ENCODE results near the gene PDIA3.
"Not testable (repeated sequence)": the region's sequence is repeated elsewhere in the genome, so short reads cannot be mapped to it uniquely, and the experiment has no call there.

The PDIA3 gene

DNA sequence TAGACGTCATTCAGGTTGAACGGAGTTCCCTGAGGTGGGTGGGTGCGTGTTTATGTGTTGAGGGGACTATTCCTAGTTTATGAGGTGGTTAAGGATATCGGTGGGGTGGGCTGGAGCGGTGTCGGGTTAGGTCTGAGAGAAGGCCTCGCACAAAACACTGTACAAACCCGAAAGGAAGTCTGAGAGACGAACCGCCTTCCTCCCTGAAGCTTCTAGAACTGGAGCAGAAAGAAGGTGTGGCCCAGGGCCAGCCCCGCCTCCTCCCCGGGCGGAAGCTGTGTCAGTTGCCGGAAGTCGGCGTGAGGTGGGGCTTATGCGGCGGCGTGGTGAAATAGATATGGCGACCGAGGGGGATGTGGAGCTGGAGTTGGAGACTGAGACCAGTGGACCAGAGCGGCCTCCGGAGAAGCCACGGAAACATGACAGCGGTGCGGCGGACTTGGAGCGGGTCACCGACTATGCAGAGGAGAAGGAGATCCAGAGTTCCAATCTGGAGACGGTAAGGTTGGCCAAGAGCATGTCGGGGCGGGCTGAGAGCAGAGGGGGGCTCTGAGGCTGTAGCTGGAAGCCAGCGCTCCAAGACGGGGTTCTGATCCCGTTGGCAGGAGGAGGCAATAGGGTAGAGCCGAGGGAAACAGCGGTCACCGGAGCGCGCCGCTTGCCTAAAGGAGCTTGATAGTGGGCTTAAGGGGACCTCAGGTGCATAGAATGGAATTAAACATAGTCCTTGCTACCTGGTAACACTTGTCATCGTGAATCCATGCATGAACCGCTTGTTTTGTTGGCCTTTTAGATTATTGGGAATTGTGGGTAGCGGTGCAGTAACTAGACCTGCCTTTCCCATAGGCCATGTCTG is 54.3 kb downstream of the PDIA3 start, which contains the start of gene HYPK:
Gene HYPK (plus strand): TSS at position 314 of the 856 bp plus-strand sequence. CDS start 24 bp downstream, at position 338.
- Histone ChIP-seq H3K4me3 (ENCODE audit: insufficient read length, low read depth) (peak within 1 kb of the TSS; percentile 89), H3K4me1 (ENCODE audit: insufficient read depth, insufficient read length) (peaks cover 3% of the 10 kb centered on the region), H3K27me3 (ENCODE audit: insufficient read depth, insufficient read length) (no peaks in the 10 kb centered on the region), H3K9ac (ENCODE audit: insufficient read length, low read depth) (peak within 1 kb of the TSS; percentile 91), H3K9me3 (ENCODE audit: insufficient read depth, low read length) (no peaks in the 10 kb centered on the region), H3K36me3 (ENCODE audit: insufficient read depth, insufficient read length, low read length) (peaks cover 71% of the 10 kb centered on the region)
- no peak for TF ChIP-seq SUZ12 (IDR thresholded peaks at IDR 0.05; ENCODE audit: extremely low read depth, insufficient read depth, insufficient read length)
- no peak for TF ChIP-seq ZNF274 (IDR thresholded peaks at IDR 0.05; ENCODE audit: low read depth, low read length)
- peak; percentile 17 for TF ChIP-seq YY1 (IDR thresholded peaks at IDR 0.05; ENCODE audit: insufficient read depth, insufficient read length)
- peak; percentile 58 for DNase-seq (ENCODE audit: low read depth, low spot score)

DNA sequence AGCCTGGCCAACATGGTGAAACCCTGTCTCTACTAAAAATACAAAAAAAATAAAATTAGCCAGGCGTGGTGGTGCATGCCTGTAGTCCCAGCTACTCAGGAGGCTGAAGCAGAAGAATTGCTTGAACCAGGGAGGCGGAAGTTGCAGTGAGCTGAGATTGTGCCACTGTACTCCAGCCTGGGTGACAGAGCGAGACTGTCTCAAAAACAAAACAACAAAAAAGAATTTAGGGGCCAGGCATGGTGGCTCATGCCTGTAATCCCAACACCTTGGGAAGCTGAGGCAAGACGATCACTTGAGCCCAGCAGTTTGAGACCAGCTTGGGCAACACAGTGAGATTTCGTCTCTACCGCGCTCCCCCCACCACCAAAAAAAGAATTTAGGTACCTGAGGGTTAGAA is 56.4 kb downstream of the PDIA3 start:
- not testable (repeated sequence) for H3K4me1 ChIP-seq (ENCODE audit: insufficient read depth, insufficient read length); H3K4me3 ChIP-seq (ENCODE audit: insufficient read length, low read depth); DNase-seq (ENCODE audit: low read depth, low spot score); H3K27me3 ChIP-seq (ENCODE audit: insufficient read depth, insufficient read length); H3K9ac ChIP-seq (ENCODE audit: insufficient read length, low read depth); H3K9me3 ChIP-seq (ENCODE audit: insufficient read depth, low read length)
- peaks cover 70% of the 10 kb centered on the region for H3K36me3 ChIP-seq (ENCODE audit: insufficient read depth, insufficient read length, low read length)

GRCh38 chr15:43808435-43808950 is 62.3 kb downstream of the PDIA3 start:
- Histone ChIP-seq H3K36me3 (ENCODE audit: insufficient read depth, insufficient read length, low read length) (peaks cover 80% of the 10 kb centered on the region), H3K4me1 (ENCODE audit: insufficient read depth, insufficient read length) (no peaks in the 10 kb centered on the region), H3K9me3 (ENCODE audit: insufficient read depth, low read length) (no peaks in the 10 kb centered on the region), H3K27me3 (ENCODE audit: insufficient read depth, insufficient read length) (no peaks in the 10 kb centered on the region), H3K4me3 (ENCODE audit: insufficient read length, low read depth) (no peak overlapping the region), H3K9ac (ENCODE audit: insufficient read length, low read depth) (no peak overlapping the region)
- no peak for DNase-seq (ENCODE audit: low read depth, low spot score)
- TF ChIP-seq SUZ12 (IDR thresholded peaks at IDR 0.05; ENCODE audit: extremely low read depth, insufficient read depth, insufficient read length): no peak
- TF ChIP-seq YY1 (IDR thresholded peaks at IDR 0.05; ENCODE audit: insufficient read depth, insufficient read length): no peak
- TF ChIP-seq ZNF274 (IDR thresholded peaks at IDR 0.05; ENCODE audit: low read depth, low read length): no peak

- Histone ChIP-seq H3K9ac (ENCODE audit: insufficient read length, low read depth) (no peak overlapping the region), H3K9me3 (ENCODE audit: insufficient read depth, low read length) (no peaks in the 10 kb centered on the region), H3K36me3 (ENCODE audit: insufficient read depth, insufficient read length, low read length) (peaks cover 82% of the 10 kb centered on the region), H3K4me1 (ENCODE audit: insufficient read depth, insufficient read length) (no peaks in the 10 kb centered on the region), H3K4me3 (ENCODE audit: insufficient read length, low read depth) (no peak overlapping the region), H3K27me3 (ENCODE audit: insufficient read depth, insufficient read length) (no peaks in the 10 kb centered on the region)
- no peak for TF ChIP-seq SUZ12 (IDR thresholded peaks at IDR 0.05; ENCODE audit: extremely low read depth, insufficient read depth, insufficient read length)
- no peak for TF ChIP-seq YY1 (IDR thresholded peaks at IDR 0.05; ENCODE audit: insufficient read depth, insufficient read length)
- TF ChIP-seq ZNF274 (IDR thresholded peaks at IDR 0.05; ENCODE audit: low read depth, low read length): no peak
- DNase-seq (ENCODE audit: low read depth, low spot score): no peak
These were observed 62.9 kb downstream of the PDIA3 start for GRCh38 chr15:43808960-43809678.

- H3K4me1 ChIP-seq (ENCODE audit: insufficient read depth, insufficient read length); H3K4me3 ChIP-seq (ENCODE audit: insufficient read length, low read depth); DNase-seq (ENCODE audit: low read depth, low spot score); H3K9ac ChIP-seq (ENCODE audit: insufficient read length, low read depth); H3K9me3 ChIP-seq (ENCODE audit: insufficient read depth, low read length); H3K27me3 ChIP-seq (ENCODE audit: insufficient read depth, insufficient read length): not testable (repeated sequence)
- peaks cover 64% of the 10 kb centered on the region for H3K36me3 ChIP-seq (ENCODE audit: insufficient read depth, insufficient read length, low read length)
These were observed 68.8 kb downstream of the PDIA3 start for GRCh38 chr15:43815064-43815463.

GRCh38 chr15:43821505-43821904 is 75.3 kb downstream of the PDIA3 start:
- Histone ChIP-seq H3K36me3 (ENCODE audit: insufficient read depth, insufficient read length, low read length) (peaks cover 28% of the 10 kb centered on the region), H3K4me1 (ENCODE audit: insufficient read depth, insufficient read length) (no peaks in the 10 kb centered on the region), H3K9ac (ENCODE audit: insufficient read length, low read depth) (no peak overlapping the region), H3K9me3 (ENCODE audit: insufficient read depth, low read length) (peaks cover 9% of the 10 kb centered on the region; the same call in 1 of the 2 replicates), H3K4me3 (ENCODE audit: insufficient read length, low read depth) (no peak overlapping the region), H3K27me3 (ENCODE audit: insufficient read depth, insufficient read length) (no peaks in the 10 kb centered on the region)
- no peak for DNase-seq (ENCODE audit: low read depth, low spot score)
- TF ChIP-seq SUZ12 (IDR thresholded peaks at IDR 0.05; ENCODE audit: extremely low read depth, insufficient read depth, insufficient read length) (no peak), YY1 (IDR thresholded peaks at IDR 0.05; ENCODE audit: insufficient read depth, insufficient read length) (no peak), ZNF274 (IDR thresholded peaks at IDR 0.05; ENCODE audit: low read depth, low read length) (no peak)
